DND-41 (cell line): Measurements from ENCODE around the gene ARAP1.

Experiments used
- ATAC-seq: fragments of 200-7000 bp; cut with Tn5 transposase; 3 replicates; pipeline ENCODE4 v1.9.1; 2021; ENCODE audit warnings: low read depth; ENCODE audit not compliant: insufficient read depth
- DNase-seq: peaks from one replicate; pipeline ENCODE4 v3.0.0-alpha.2; 2020
- H2AFZ ChIP-seq: 2 replicates; pipeline ENCODE4 v1.6.0; 2012; ENCODE audit warnings: low read depth, low read length
- H3K27ac ChIP-seq: 2 replicates; pipeline ENCODE4 v1.5.1; 2012; ENCODE audit warnings: low read length, inconsistent platforms
- H3K27me3 ChIP-seq: fragments of 200-600 bp; sonication (generic); 2 replicates; pipeline ENCODE4 v1.6.0; 2012; ENCODE audit warnings: low read length, mild to moderate bottlenecking, inconsistent platforms; ENCODE audit not compliant: insufficient read depth, poor library complexity
- H3K36me3 ChIP-seq: 2 replicates; pipeline ENCODE4 v1.5.1; 2012; ENCODE audit warnings: low read length, inconsistent platforms; ENCODE audit not compliant: insufficient read depth
- H3K4me1 ChIP-seq: 2 replicates; pipeline ENCODE4 v1.5.1; 2012; ENCODE audit warnings: mild to moderate bottlenecking, low read length; ENCODE audit not compliant: insufficient read depth
- H3K4me2 ChIP-seq: 2 replicates; pipeline ENCODE4 v1.6.0; 2012; ENCODE audit warnings: mild to moderate bottlenecking, moderate library complexity, low read length, inconsistent platforms; ENCODE audit not compliant: insufficient read depth
- H3K4me3 ChIP-seq, 2 experiments: fragments of 200-600 bp in 1 of 2; shearing (Covaris generic) in 1 of 2; 2 replicates each; pipeline ENCODE4 v1.5.1; 2012 to 2016; ENCODE audit warnings: inconsistent platforms in 2 of 2, low read length in 2 of 2, mild to moderate bottlenecking in 2 of 2, low read depth in 1 of 2, moderate library complexity in 1 of 2
- H3K79me2 ChIP-seq: 2 replicates; pipeline ENCODE4 v1.6.0; 2012; ENCODE audit warnings: low read length, inconsistent platforms; ENCODE audit not compliant: insufficient read depth
- H3K9ac ChIP-seq: 2 replicates; pipeline ENCODE4 v1.6.0; 2012; ENCODE audit warnings: low read depth, mild to moderate bottlenecking, inconsistent platforms, low read length, moderate library complexity
- H3K9me3 ChIP-seq: 2 replicates; pipeline ENCODE4 v1.5.1; 2012; ENCODE audit warnings: low read length, moderate library complexity, mild to moderate bottlenecking, inconsistent platforms; ENCODE audit not compliant: insufficient read depth, severe bottlenecking
- H4K20me1 ChIP-seq: 2 replicates; pipeline ENCODE4 v1.6.0; 2012; ENCODE audit warnings: low read length; ENCODE audit not compliant: insufficient read depth
- CTCF ChIP-seq: IDR thresholded peaks from 2 replicates; pipeline ENCODE4 v1.5.1; 2012; ENCODE audit warnings: borderline replicate concordance, low read length, moderate library complexity, mild to moderate bottlenecking; ENCODE audit not compliant: poor library complexity, severe bottlenecking; ENCODE audit errors: extremely low read depth
- EZH2 ChIP-seq: IDR thresholded peaks from 3 replicates; pipeline ENCODE4 v1.6.1; 2012; ENCODE audit warnings: borderline replicate concordance, low read depth, mild to moderate bottlenecking, moderate library complexity, low read length, inconsistent platforms; ENCODE audit not compliant: severe bottlenecking

ARAP1 gene

GRCh38 chr11:72655014-72655413 lies 97.2 kb downstream of the ARAP1 start:
- Histone ChIP-seq H3K9me3 (no peaks in the 10 kb centered on the region), H2AFZ (no peak overlapping the region), H3K4me1 (no peaks in the 10 kb centered on the region), H3K79me2 (no peaks in the 10 kb centered on the region), H3K27ac (no peak overlapping the region), H3K27me3 (peaks cover 9% of the 10 kb centered on the region), H4K20me1 (no peaks in the 10 kb centered on the region; the same call in none of the 2 replicates), H3K36me3 (no peaks in the 10 kb centered on the region), H3K9ac (no peak overlapping the region), H3K4me3 (no peak overlapping the region), H3K4me2 (no peak overlapping the region)
- TF ChIP-seq EZH2 = no peak
- TF ChIP-seq CTCF = no peak
- no peak for DNase-seq
- ATAC-seq = no peak

- no peak overlapping the region for H3K27ac ChIP-seq
- no peak for TF ChIP-seq EZH2
- H3K27me3 ChIP-seq = peaks cover 9% of the 10 kb centered on the region
- no peaks in the 10 kb centered on the region for H3K79me2 ChIP-seq
- no peak overlapping the region for H3K4me3 ChIP-seq
- no peaks in the 10 kb centered on the region for H3K4me1 ChIP-seq
- H4K20me1 ChIP-seq = no peaks in the 10 kb centered on the region; the same call in none of the 2 replicates
- no peak overlapping the region for H2AFZ ChIP-seq
- H3K9me3 ChIP-seq = no peaks in the 10 kb centered on the region
- no peak for ATAC-seq
- no peak overlapping the region for H3K4me2 ChIP-seq
- no peaks in the 10 kb centered on the region for H3K36me3 ChIP-seq
- H3K9ac ChIP-seq = no peak overlapping the region
- no peak for DNase-seq
These were observed 98.6 kb downstream of the ARAP1 start for GRCh38 chr11:72653649-72654048.

- Histone ChIP-seq H3K9ac (no peak overlapping the region), H3K36me3 (no peaks in the 10 kb centered on the region), H3K9me3 (no peaks in the 10 kb centered on the region), H3K4me2 (no peak overlapping the region), H3K4me3 (no peak overlapping the region), H3K27me3 (peaks cover 9% of the 10 kb centered on the region), H3K27ac (no peak overlapping the region), H4K20me1 (no peaks in the 10 kb centered on the region; the same call in none of the 2 replicates), H2AFZ (no peak overlapping the region), H3K79me2 (no peaks in the 10 kb centered on the region), H3K4me1 (no peaks in the 10 kb centered on the region)
- TF ChIP-seq CTCF (no peak), EZH2 (no peak)
- DNase-seq = peak; percentile 38
- ATAC-seq = peak; percentile 65
These were observed 99.2 kb downstream of the ARAP1 start for GRCh38 chr11:72652873-72653630.

- H3K9me3 ChIP-seq = no peaks in the 10 kb centered on the region
- no peak overlapping the region for H3K4me3 ChIP-seq
- peaks cover 9% of the 10 kb centered on the region for H3K27me3 ChIP-seq
- no peak overlapping the region for H3K27ac ChIP-seq
- H2AFZ ChIP-seq = no peak overlapping the region
- no peak for DNase-seq
- no peaks in the 10 kb centered on the region for H3K36me3 ChIP-seq
- H3K79me2 ChIP-seq = no peaks in the 10 kb centered on the region
- no peak for ATAC-seq
- H3K4me2 ChIP-seq = no peak overlapping the region
- TF ChIP-seq EZH2 (no peak), CTCF (no peak)
- no peaks in the 10 kb centered on the region for H3K4me1 ChIP-seq
- no peaks in the 10 kb centered on the region; the same call in none of the 2 replicates for H4K20me1 ChIP-seq
- H3K9ac ChIP-seq = no peak overlapping the region
These were observed 100.1 kb downstream of the ARAP1 start for GRCh38 chr11:72652133-72652532.
